Fibroblast of skin of left biceps (primary cell): ENCODE measurements around the gene RAB3D.

ENCODE experiments used
- DNase-seq, 2 experiments: peaks; one replicate each; pipeline ENCODE4 v3.0.0-alpha.2; 2013; ENCODE audit warnings: low read depth in 2 of 2

Gene RAB3D

GRCh38 chr19:11296264-11296663 lies 43.2 kb downstream of the RAB3D start:
- DNase-seq = no peak

GRCh38 chr19:11295665-11296245 lies 43.7 kb downstream of the RAB3D start, which contains the start of gene TSPAN16:
TSPAN16 (plus strand) TSS chr19:11296160; CDS start chr19:11296298, 138 bp downstream.
- no peak for DNase-seq

- DNase-seq = no peak
Measured at GRCh38 chr19:11295180-11295579, 44.3 kb downstream of the RAB3D start.

- DNase-seq = peak; percentile 72 to 77
Measured at GRCh38 chr19:11293433-11294389, 45.7 kb downstream of the RAB3D start.

- DNase-seq = no peak
Measured at GRCh38 chr19:11291991-11292390, 47.5 kb downstream of the RAB3D start.

- no peak for DNase-seq
Measured at GRCh38 chr19:11291415-11291814, 48.0 kb downstream of the RAB3D start.

GRCh38 chr19:11290256-11290655 lies 49.2 kb downstream of the RAB3D start:
- no peak for DNase-seq

- no peak for DNase-seq
Measured at GRCh38 chr19:11288349-11288748, 51.1 kb downstream of the RAB3D start.

GRCh38 chr19:11286312-11286974 lies 53.0 kb downstream of the RAB3D start:
- no peak for DNase-seq

- DNase-seq = no peak
Measured at GRCh38 chr19:11284515-11284914, 54.9 kb downstream of the RAB3D start.

- DNase-seq = no peak
Measured at GRCh38 chr19:11281356-11282049, 58.0 kb downstream of the RAB3D start.

- no peak for DNase-seq
Measured at GRCh38 chr19:11279505-11280236, 59.8 kb downstream of the RAB3D start.

- DNase-seq = no peak
Measured at GRCh38 chr19:11278670-11279069, 60.8 kb downstream of the RAB3D start.

GRCh38 chr19:11274533-11275086 lies 64.8 kb downstream of the RAB3D start:
- DNase-seq = no peak

GRCh38 chr19:11273989-11274388 lies 65.5 kb downstream of the RAB3D start:
- no peak for DNase-seq

- DNase-seq = no peak
Measured at GRCh38 chr19:11273296-11273695, 66.2 kb downstream of the RAB3D start.
